LNCAP (cell line): ENCODE data around the gene CHD2.

Experiments used
- CTCF ChIP-seq: fragments of 450-650 bp; IDR thresholded peaks from 2 replicates; pipeline ENCODE4 v1.5.1; 2017; ENCODE audit warnings: mild to moderate bottlenecking

CHD2 gene

DNA sequence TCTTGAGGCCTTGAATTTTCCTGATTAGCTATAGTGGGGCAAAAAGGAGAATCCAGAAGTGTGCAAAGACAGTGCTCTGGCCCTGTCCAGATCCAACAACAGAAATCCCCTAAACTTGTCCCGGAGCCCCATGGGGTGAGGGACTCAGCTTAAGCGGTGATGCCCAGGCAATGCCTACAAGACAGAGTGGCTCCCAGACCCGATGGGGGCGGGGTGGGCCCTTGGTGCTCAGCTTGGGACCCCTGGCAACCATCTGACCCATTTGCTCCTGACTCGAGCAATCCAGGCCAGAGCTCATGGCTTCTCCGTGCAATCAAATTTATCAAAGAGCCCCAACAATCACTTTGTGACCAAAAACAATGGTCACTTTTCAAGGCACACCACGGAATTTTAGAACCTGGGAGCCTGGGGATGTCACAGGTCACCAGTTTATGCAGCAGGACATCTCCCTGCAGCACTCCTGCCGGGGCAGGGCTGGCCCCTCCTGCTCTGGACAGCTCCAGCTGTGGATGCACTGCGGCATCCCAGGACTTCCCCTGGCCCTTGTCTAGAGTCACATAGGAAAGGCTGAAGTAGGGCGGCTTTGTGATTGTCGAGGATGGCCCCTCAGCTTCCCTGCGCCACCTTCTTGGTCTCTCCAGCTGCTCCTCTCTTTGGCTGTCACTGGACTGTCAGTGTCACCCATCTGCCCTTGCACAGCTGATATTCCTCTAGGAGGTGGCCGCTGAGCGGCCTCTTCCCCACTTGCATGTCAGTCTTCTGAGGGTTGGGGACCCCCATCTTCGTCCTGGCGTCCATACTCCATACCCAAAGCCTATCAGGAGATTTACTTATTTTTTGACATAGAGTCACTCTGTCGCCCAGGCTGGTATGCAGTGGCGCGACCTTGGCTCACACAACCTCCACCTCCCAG is 160.5 kb downstream of the CHD2 start:
- TF ChIP-seq CTCF, result no peak

DNA sequence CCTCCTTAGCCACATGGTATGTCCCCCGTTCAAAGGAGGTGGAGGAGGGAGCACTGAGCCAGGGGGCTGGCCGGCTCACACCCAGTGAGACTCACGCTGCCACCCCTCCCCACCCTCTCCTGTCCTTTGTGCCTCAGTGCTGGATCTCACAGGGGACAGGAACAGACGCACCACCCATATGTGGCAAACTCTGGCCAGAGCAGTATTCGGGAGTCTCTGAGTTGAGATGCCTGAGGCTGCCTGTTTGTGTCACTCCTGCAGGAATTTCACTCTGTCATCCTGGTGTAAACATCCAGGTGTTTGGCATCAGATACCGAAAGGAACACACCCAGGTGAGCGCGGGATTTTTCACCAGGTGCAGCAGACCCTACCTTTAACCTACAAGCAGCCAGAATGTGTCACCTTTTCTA is 163.1 kb downstream of the CHD2 start:
- no peak for TF ChIP-seq CTCF

DNA sequence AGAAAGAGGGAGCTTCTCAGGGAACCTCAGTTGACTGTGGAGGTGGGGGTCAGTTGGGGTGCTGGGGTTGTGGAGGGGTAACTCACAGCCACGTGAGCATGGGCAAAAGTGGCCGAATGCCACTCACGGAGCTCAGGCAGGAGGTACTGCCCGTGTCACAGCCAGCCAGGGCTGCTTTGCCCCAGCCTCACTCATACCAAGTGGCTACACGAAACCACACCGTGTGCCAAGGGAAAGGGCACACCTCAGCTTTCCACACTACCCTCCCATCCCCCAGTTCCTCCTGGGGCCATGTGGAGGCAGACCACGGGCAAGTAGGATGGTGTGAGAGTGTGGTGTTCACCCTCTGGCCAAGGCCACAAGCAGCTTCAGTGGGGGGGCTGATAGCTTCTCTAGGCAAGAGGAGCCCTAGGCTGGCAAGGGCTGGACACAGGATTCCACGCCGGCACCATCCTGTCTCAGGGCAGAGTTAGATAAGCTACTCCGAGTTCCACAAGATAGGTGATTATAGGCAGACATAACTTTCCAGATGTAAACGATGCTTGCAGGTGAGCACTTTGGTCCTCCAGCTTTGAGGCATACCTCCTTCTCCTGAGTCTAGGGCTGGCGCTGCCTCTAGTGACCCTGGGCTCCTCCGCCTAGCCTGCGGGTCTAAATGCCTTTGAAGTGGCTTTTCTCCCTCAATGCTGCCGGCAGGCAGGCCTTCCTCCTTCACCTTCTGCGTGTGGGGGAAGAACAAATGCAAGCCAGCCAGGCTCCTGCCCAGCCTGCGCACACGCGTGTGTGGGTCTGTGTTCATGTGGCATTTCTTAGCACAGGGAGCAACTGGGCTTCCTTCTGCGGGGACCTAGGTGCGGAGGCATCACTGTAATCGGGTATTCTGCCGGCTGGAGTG is 163.9 kb downstream of the CHD2 start:
- no peak for TF ChIP-seq CTCF

GRCh38 chr15:93065641-93066045 is 165.5 kb downstream of the CHD2 start:
- TF ChIP-seq CTCF, result no peak

GRCh38 chr15:93066224-93066681 is 166.1 kb downstream of the CHD2 start:
- no peak for TF ChIP-seq CTCF

DNA sequence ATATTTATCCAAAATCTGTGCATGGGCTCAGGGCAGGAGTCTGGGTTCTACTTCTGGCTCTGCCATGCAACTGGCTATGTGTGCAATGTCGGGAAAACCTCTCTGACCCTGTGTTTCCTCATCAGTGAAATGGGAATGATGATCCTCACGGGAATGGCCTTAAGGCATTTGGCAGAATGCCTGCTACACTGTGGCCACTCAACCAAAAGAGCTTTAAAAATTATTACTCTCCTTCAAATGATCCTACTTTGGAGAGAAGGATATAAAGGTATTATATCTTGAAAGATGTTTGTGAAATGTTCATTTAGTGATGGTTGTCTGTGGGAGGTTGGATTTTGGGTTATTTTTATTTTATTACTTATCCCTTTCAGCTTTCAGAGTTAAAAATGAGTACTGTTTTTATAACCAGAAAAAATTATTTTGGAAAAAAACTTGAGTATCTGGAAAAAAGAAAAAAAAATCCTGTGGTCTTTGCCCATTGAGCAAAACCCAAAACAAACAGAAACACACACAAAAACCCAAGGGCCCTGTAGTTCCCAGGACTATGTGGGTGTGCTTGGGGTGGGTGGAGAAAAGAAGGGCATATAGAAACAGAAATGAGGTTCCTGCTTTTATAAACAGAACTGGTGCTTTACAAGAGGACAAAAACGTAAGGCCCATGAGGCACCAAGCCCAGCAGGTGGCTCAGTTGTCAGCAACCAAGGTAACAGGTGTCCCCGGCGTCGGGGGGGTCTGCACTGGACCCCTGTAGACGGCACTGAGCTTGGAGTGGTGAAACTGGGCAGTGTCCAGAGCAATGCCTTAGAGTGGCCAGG is 166.9 kb downstream of the CHD2 start:
- TF ChIP-seq CTCF, result no peak

GRCh38 chr15:93067649-93068085 is 167.5 kb downstream of the CHD2 start:
- TF ChIP-seq CTCF, result no peak
